Measurements from ENCODE around the gene SELP. TPM values are rescaled to one million over a fixed set of nuclear protein-coding genes. Genes with fewer than 3 reads are reported as not detected.

The SELP gene
- total and polyA plus RNA-seq, 4 donors: 1.7 to 8.1 (median 2.4) TPM

DNA sequence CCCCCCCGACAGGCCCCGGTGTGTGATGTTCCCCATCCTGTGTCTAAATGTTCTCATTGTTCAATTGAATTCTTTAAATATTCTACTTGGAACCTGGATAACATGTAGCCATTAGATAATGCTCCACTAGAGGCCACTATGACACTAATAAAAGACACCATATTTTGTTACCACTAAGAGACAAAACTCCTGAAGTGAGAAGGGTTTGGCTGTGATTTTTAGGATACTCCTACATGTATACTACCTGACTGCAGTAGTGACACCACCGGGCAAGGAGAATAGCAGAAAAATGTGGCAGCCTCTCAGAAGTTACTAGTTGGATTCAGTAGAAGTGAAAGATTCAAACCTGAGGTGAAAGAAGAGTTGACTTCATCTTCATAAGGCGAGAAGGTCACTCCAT lies 79.6 kb downstream of the SELP start:
- TF ChIP-seq RAD21 (IDR thresholded peaks at IDR 0.05) (peak; percentile 75 to 82), EGR1 (IDR thresholded peaks at IDR 0.05; ENCODE audit: low read depth in 2 of 2) (no peak)
- TF ChIP-seq, protein P1, sequence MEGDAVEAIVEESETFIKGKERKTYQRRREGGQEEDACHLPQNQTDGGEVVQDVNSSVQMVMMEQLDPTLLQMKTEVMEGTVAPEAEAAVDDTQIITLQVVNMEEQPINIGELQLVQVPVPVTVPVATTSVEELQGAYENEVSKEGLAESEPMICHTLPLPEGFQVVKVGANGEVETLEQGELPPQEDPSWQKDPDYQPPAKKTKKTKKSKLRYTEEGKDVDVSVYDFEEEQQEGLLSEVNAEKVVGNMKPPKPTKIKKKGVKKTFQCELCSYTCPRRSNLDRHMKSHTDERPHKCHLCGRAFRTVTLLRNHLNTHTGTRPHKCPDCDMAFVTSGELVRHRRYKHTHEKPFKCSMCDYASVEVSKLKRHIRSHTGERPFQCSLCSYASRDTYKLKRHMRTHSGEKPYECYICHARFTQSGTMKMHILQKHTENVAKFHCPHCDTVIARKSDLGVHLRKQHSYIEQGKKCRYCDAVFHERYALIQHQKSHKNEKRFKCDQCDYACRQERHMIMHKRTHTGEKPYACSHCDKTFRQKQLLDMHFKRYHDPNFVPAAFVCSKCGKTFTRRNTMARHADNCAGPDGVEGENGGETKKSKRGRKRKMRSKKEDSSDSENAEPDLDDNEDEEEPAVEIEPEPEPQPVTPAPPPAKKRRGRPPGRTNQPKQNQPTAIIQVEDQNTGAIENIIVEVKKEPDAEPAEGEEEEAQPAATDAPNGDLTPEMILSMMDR (IDR thresholded peaks at IDR 0.05; ENCODE audit: low read depth, low read length, missing input control): peak; percentile 60
- H3K9ac ChIP-seq (ENCODE audit: low read depth in 1 of 2, low read length in 2 of 2): no peak overlapping the region

DNA sequence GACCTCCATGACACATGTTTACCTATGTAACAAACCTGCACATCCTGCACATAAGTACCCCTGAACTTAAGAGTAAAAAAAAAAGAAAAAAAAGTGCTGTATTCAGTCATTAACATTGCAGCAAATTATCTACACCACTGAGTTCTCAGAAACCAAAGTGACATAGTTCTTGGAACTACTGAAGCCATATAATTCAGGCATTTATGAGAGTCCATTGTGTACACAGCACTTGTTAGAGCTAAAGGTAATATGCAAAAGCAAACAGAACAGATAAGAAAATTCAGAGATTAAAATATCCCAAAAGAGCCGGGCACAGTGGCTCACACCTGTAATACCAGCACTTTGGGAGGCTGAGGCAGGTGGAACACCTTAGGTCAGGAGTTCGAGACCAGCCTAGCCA lies 81.6 kb downstream of the SELP start:
- H3K27ac ChIP-seq (ENCODE audit: low read depth in 1 of 2, low read length in 2 of 2): no peak overlapping the region
- H3K36me3 ChIP-seq (ENCODE audit: control insufficient read depth in 4 of 4, insufficient read depth in 3 of 4, low read depth in 1 of 4, low read length in 3 of 4): peaks cover 2 to 68% (median 45%) of the 10 kb centered on the region in 4 donors
- H3K4me3 ChIP-seq (ENCODE audit: low read depth in 1 of 3, low read length in 3 of 3): no peak overlapping the region
- H3K4me1 ChIP-seq (ENCODE audit: control insufficient read depth in 4 of 4, insufficient read depth in 4 of 4, low read length in 3 of 4): peaks cover 0 to 3% (median 0%) of the 10 kb centered on the region in 4 donors
- H3K27me3 ChIP-seq (ENCODE audit: control insufficient read depth in 4 of 4, insufficient read depth in 4 of 4, low read length in 3 of 4): no peaks in the 10 kb centered on the region
- no peak for TF ChIP-seq SP1 (IDR thresholded peaks at IDR 0.05)
- TF ChIP-seq, protein P2, sequence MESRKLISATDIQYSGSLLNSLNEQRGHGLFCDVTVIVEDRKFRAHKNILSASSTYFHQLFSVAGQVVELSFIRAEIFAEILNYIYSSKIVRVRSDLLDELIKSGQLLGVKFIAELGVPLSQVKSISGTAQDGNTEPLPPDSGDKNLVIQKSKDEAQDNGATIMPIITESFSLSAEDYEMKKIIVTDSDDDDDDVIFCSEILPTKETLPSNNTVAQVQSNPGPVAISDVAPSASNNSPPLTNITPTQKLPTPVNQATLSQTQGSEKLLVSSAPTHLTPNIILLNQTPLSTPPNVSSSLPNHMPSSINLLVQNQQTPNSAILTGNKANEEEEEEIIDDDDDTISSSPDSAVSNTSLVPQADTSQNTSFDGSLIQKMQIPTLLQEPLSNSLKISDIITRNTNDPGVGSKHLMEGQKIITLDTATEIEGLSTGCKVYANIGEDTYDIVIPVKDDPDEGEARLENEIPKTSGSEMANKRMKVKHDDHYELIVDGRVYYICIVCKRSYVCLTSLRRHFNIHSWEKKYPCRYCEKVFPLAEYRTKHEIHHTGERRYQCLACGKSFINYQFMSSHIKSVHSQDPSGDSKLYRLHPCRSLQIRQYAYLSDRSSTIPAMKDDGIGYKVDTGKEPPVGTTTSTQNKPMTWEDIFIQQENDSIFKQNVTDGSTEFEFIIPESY (IDR thresholded peaks at IDR 0.05): no peak
- no peak for TF ChIP-seq HNF4A (conservative IDR thresholded peaks at IDR 0.05)
- TF ChIP-seq, protein P1 (IDR thresholded peaks at IDR 0.05; ENCODE audit: low read depth, low read length, missing input control): no peak
- TF ChIP-seq FOXA1 (IDR thresholded peaks at IDR 0.05): no peak
- TF ChIP-seq NR2F2 (IDR thresholded peaks at IDR 0.05): no peak
- no peak for TF ChIP-seq HNF4G (IDR thresholded peaks at IDR 0.05)
- TF ChIP-seq, protein P3, sequence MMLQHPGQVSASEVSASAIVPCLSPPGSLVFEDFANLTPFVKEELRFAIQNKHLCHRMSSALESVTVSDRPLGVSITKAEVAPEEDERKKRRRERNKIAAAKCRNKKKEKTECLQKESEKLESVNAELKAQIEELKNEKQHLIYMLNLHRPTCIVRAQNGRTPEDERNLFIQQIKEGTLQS (IDR thresholded peaks at IDR 0.05): no peak
- TF ChIP-seq RXRA (IDR thresholded peaks at IDR 0.05): no peak
- no peak for TF ChIP-seq RAD21 (IDR thresholded peaks at IDR 0.05)
- TF ChIP-seq GABPA (IDR thresholded peaks at IDR 0.05 in 1 of 2, conservative IDR thresholded peaks at IDR 0.05 in 1 of 2): no peak
- TF ChIP-seq JUND (IDR thresholded peaks at IDR 0.05): no peak
- TF ChIP-seq EGR1 (IDR thresholded peaks at IDR 0.05; ENCODE audit: low read depth in 2 of 2): no peak
- TF ChIP-seq, protein P4, sequence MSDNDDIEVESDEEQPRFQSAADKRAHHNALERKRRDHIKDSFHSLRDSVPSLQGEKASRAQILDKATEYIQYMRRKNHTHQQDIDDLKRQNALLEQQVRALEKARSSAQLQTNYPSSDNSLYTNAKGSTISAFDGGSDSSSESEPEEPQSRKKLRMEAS (IDR thresholded peaks at IDR 0.05): no peak
- no peak for TF ChIP-seq FOXA2 (IDR thresholded peaks at IDR 0.05)
- no peaks in the 10 kb centered on the region for H3K9me3 ChIP-seq (ENCODE audit: control insufficient read depth in 4 of 4, low read length in 3 of 4)
- no peak overlapping the region for H3K9ac ChIP-seq (ENCODE audit: low read depth in 1 of 2, low read length in 2 of 2)
- 62% methylated on average over 2 of the region's 2 CpGs for WGBS
- no peak for DNase-seq (ENCODE audit: low spot score)

More for the DNA sequence above, 79.6 kb downstream of the SELP start:
- no peak for DNase-seq (ENCODE audit: low spot score)
- peaks cover 0 to 3% (median 0%) of the 10 kb centered on the region in 4 donors for H3K4me1 ChIP-seq (ENCODE audit: control insufficient read depth in 4 of 4, insufficient read depth in 4 of 4, low read length in 3 of 4)
- peaks cover 2 to 67% (median 38%) of the 10 kb centered on the region in 4 donors for H3K36me3 ChIP-seq (ENCODE audit: control insufficient read depth in 4 of 4, insufficient read depth in 3 of 4, low read depth in 1 of 4, low read length in 3 of 4)
- 31% methylated on average over 4 of the region's 4 CpGs for WGBS
- H3K9me3 ChIP-seq (ENCODE audit: control insufficient read depth in 4 of 4, low read length in 3 of 4): no peaks in the 10 kb centered on the region
- H3K27me3 ChIP-seq (ENCODE audit: control insufficient read depth in 4 of 4, insufficient read depth in 4 of 4, low read length in 3 of 4): no peaks in the 10 kb centered on the region
- H3K4me3 ChIP-seq (ENCODE audit: low read depth in 1 of 3, low read length in 3 of 3): no peak overlapping the region
- H3K27ac ChIP-seq (ENCODE audit: low read depth in 1 of 2, low read length in 2 of 2): no peak overlapping the region

All from liver (tissue), 9 donors.